Measurements from ENCODE around the gene TAF3.

DNA sequence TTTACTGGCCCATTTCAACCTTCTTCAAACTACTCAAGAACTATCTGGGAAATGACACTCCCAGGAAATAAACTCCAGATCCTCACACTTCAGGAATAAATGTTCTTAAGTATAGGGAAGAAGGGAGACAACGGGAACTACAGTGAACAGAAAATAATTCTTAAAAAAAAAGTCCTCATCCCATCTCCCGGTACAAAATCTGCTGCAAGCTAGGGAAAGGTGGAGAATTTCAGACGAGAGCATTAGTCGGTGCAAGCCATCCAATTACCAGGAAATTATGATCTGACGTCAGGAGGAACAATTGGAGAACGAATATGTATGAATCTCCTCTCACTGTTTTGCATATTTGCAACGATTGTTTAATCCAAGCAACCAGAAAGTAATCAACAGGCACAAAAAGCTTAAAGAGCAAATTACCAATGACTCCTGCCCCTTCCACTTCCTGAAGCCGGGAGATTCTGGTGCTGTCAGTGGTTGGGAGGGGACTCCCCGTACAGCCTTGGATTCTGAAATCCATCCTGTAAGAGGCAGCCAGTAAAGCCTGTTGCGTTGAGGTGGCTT, 221.1 kb downstream of the TAF3 start:
- TF ChIP-seq, protein P1, sequence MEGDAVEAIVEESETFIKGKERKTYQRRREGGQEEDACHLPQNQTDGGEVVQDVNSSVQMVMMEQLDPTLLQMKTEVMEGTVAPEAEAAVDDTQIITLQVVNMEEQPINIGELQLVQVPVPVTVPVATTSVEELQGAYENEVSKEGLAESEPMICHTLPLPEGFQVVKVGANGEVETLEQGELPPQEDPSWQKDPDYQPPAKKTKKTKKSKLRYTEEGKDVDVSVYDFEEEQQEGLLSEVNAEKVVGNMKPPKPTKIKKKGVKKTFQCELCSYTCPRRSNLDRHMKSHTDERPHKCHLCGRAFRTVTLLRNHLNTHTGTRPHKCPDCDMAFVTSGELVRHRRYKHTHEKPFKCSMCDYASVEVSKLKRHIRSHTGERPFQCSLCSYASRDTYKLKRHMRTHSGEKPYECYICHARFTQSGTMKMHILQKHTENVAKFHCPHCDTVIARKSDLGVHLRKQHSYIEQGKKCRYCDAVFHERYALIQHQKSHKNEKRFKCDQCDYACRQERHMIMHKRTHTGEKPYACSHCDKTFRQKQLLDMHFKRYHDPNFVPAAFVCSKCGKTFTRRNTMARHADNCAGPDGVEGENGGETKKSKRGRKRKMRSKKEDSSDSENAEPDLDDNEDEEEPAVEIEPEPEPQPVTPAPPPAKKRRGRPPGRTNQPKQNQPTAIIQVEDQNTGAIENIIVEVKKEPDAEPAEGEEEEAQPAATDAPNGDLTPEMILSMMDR (IDR thresholded peaks at IDR 0.05; ENCODE audit: insufficient read depth, low read length, poor library complexity, severe bottlenecking), result no peak
- no peak for TF ChIP-seq EZH2phosphoT487 (conservative IDR thresholded peaks at IDR 0.05; ENCODE audit: low read length)

Measured in SU-DHL-6 (cell line).